Hematopoietic multipotent progenitor cell treated with erythropoietin and hydrocortisone succinate and interleukin-3 and kit ligand, for 6 days (in vitro differentiated cells): ENCODE measurements around the gene SUN2.

Experiments used
- DNase-seq: peaks from one replicate; pipeline ENCODE4 v3.0.0-alpha.2; 2015

Gene SUN2

GRCh38 chr22:38715176-38715764 is 40.5 kb downstream of the SUN2 start:
- peak; percentile 43 for DNase-seq

DNA sequence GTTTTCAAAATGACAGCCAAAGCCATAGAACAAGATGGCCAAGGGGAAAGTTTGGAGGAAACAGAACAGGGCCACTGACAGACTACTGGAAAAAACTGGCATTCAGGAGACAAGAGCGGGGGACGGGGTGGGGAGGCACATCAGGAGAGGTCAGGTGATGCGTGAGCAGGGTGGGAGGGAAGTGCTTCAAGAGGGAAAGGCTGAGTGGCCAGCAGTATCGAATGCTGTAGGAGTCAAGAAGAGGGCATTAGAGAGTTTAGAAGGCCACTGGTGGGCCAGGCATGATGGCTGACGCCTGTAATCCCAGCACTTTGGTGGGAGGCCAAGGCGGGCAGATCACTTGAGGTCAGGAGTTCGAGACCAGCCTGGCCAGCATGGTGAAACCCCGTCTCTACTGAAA is 41.9 kb downstream of the SUN2 start:
- no peak for DNase-seq

DNA sequence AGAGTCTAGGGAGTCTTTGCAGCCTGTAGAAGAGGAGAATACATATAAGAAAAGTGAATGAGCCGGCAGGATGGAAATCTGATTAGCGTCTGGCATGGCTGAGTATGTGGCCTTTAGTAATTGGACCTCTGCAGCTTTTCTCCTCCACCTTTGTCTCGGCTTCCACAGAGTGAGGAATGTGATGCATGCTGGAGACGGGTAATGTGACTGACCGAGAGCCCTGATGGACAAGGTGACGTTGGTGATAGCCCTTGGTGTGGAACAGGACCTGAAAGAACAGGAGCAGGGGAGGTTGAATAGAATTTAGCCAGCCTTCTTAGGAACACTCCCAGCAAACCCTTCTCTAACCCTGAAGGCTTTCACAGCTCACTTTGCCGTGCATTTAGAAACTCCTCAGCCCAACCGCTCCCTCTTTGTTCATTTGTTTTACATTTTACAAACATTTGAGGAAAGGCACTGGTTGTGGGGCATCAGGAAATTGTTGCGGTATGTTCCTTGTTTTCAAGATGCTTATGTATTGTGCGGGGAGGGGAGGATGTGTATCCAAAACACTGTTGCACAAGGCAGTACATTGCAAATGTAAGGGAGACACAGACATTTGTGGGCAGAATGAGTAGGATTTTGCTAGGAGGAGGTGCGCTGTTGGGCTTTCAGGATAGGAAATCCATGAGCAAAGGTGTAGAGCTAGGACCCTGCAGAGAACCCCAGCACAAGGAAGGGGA is 43.2 kb downstream of the SUN2 start:
- DNase-seq, result no peak

GRCh38 chr22:38710866-38711265 is 44.9 kb downstream of the SUN2 start:
- no peak for DNase-seq

DNA sequence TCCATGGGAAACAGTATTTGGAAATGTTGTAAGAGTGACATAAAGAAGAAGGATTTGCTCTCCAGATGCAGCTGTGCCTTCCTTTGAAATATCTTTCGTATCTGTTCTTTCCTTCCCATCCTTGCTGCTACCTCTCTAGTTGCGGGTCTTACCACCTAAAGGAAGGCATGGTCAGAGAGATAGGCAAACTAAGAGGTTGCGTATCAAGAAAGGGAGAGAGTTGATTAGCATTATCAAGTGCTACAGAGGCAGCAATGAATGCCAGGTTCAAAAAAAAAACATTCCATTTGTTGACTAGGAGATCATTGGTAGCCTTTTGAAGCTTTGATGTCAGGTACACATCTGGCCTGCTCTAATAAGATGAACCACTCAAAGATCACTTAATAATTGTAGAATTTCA is 45.4 kb downstream of the SUN2 start:
- peak; percentile 88 for DNase-seq

GRCh38 chr22:38709306-38709705 is 46.5 kb downstream of the SUN2 start:
- no peak for DNase-seq

GRCh38 chr22:38707984-38708383 is 47.8 kb downstream of the SUN2 start:
- no peak for DNase-seq

- no peak for DNase-seq
These were observed 48.5 kb downstream of the SUN2 start for GRCh38 chr22:38707346-38707745.

DNA sequence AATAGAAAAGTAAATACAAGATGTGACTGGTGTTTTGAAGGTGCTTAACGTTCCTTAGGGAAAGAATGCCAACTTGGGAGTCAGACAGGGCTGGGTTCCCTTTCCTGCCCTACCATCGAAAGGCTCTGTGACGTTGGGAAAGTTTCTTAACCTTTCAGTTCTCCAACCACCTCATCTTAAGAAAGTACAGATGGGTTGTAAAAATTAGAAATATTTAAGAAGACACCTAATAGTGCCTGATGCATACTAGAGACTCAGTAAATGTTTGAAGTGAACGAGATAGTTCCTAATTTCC is 49.0 kb downstream of the SUN2 start:
- no peak for DNase-seq

GRCh38 chr22:38706101-38706900 is 49.5 kb downstream of the SUN2 start:
- DNase-seq, result peak; percentile 38

- peak; percentile 100 for DNase-seq
These were observed 50.3 kb downstream of the SUN2 start, which contains the start of gene GTPBP1 for GRCh38 chr22:38705235-38706100. TSS of gene GTPBP1 (plus strand) at chr22:38705944. CDS start at chr22:38705956, 12 bp downstream.

DNA sequence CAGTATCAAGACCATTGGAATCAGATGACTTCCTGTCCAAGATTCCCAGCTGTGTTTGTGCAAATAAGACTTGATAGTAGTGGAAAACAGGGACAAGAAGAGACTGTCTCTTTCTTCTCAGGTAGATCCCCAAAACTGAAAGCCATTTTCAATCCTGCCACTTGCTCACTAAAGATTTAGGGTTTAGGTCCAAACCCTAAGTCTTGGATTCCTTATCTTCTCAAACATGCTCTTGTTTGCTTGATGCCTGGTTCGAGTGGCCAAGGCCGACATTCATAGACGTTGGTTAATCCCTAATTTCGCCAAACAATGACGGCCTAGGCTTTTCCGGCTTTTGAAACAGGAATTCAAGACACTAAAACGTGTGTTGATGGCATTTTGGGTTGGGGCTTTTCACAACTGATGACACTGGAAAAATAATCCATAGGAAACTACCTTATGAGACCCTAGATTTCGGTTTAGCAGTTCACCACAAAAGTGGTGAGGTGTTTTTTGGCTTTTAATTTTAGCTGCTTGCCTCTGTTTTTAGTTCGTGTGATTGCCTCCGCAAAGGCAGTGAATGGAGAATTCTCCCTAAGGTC is 51.1 kb downstream of the SUN2 start:
- peak; percentile 57 for DNase-seq

GRCh38 chr22:38700789-38701628 is 54.8 kb downstream of the SUN2 start, which contains the start of gene JOSD1:
TSS of gene JOSD1 (minus strand) at chr22:38700943. CDS start at chr22:38699987, 956 bp downstream.
- peak; percentile 95 for DNase-seq

- peak; percentile 70 for DNase-seq
These were observed 55.5 kb downstream of the SUN2 start for GRCh38 chr22:38700270-38700788.

DNA sequence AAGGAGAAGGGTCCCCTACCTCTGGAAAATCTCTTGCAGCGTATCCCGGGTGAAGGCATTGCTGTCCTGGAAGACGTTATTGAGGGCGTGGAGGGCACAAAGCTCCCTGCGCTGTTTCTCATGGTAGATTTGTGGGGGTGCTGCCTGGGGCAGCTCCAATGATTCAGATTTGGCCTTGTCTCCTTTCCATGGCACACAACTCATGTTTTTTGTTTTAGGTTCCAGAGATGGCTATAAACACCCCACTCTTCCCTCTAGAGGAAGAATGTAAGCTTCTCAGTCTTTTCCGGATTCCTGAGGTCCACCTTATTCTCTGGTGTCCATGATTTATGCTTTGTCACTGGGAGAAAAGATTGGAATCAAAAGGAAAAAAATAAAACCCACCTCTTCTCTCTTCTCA is 56.0 kb downstream of the SUN2 start:
- no peak for DNase-seq

DNA sequence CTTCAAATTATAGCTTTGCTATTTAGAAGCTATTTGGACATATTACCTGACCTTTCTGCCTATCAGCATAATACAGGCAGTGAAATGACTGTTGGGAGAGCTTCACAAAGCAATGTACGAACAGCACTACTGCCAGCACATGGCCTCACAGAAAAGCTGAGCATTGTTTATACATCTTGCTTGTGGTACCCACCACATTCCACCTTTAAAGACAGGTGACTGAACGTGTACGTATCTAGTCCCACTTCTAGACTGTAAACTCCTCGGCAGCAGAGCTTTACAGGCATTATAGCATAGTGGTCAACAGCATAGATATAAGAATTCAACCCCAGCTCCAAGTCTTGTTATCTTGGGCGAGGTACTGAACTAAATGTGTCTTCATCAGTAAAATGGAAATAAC is 56.7 kb downstream of the SUN2 start:
- DNase-seq, result no peak

DNA sequence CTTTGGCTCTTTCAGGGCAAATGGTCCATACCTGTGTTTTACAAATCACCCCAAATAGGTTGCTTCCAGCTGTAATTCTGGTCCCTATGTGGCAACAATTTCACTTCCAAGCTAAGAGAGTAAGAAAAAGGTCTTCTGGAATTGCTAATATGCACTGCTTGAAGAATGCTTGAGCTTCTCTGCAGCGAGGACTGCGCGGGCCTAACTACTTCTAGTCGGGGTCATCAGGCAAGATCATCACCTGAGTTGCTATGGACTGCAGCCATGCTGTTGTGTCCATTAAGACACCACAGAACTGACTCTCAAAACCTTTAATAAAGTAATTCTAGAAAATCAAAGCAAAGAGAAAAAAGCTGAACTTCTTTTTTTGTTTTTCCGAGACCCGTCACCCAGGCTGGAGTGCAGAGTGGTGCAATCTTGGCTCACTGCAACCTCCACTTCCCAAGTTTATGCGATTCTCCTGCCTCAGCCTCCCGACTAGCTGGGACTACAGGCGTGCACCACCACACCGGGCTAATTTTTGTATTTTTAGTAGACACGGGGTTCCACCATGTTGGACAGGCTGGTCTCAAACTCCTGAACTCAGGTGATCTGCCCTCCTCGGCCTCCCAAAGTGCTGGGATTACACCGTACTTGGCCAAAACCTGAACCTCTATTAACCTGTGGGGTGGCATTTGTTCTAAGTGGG is 57.2 kb downstream of the SUN2 start:
- DNase-seq, result no peak

DNA sequence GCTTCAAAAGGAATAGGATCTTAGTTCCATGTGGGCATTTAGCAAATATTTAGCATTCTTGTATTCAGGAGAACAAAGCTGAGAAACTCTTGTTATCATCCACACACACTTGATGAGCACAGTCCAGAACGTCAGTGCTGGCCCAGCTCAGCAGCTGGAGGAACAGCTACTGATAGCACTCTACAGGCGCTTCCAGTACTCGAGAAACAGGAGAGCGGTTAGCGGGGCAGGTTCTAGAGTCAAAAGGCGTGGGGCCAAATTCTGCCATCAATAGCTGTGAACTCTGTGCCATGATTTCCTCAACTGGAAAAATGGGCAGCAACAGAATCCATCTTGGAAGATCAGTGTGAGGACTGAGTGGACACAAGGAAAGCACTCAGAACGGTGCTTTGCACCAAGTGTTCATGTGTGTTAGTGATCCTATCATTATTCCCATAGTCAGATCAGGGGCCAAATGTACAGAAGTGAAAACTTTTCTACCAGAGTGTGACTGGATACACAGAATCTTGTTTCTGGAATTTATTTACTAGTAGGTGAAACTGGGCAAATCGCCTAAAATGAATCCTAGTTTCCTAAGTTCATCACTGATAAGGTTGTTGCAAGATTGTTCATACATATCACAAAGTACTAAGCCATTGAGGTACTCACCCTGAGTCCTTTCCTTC is 58.2 kb downstream of the SUN2 start:
- DNase-seq, result peak; percentile 88

DNA sequence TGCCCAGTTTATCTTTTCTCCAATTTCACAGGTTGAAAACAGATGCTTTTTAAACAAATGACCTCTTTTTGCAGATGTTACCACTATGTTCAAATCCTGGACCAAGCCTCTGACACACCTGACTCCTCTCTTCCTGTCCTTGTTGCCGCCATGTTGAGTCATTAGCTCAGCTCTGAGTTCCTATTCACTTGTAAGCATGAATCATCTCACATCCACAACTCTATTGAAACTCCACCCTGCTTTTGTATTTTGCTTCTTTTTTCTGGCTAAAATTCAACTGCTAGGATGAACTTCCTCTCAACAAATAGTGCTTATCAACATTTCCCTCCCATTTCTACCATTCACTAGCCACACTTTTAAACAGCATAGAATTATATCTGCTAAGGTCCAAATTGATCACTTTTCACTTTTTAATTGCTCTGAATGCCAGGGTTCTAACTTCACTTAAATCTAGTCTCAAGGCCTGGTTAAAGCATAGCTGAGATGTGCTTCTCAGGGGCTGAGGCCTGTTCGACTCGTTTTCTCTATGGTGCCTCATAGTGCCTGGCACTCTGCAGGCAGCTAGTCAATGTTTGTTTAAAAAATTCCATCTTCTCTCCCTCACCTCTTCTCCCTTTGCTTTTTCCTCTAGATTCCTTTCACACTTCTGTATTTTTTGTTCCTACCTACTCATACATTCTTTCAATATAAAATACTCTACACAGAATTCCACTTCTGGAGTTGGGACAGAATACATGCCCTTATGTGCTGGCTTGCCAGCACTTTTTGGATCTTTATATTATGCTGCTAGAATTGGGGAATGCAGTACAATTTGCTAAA is 59.0 kb downstream of the SUN2 start:
- DNase-seq, result peak; percentile 71
